Urinary bladder (tissue), 4 donors: ENCODE measurements around the gene ABHD14A. TPM values are rescaled to one million over a fixed set of nuclear protein-coding genes. Genes with fewer than 3 reads are reported as not detected.
A peak's percentile ranks its signal among the peaks of the same experiment; 100 is the strongest.

ENCODE experiments used
- DNase-seq: peaks from one replicate; pipeline ENCODE4 v3.0.0-alpha.2; 2015; ENCODE audit errors: extremely low spot score
- H3K27ac ChIP-seq: one replicate; pipeline ENCODE4 v1.5.1; 2013; ENCODE audit warnings: low read depth, mild to moderate bottlenecking, moderate library complexity
- H3K36me3 ChIP-seq: one replicate; pipeline ENCODE4 v1.6.1; 2013; ENCODE audit warnings: mild to moderate bottlenecking, moderate library complexity; ENCODE audit not compliant: insufficient read depth
- H3K4me1 ChIP-seq: one replicate; pipeline ENCODE4 v1.6.1; 2013; ENCODE audit warnings: mild to moderate bottlenecking, moderate library complexity; ENCODE audit not compliant: insufficient read depth
- H3K4me3 ChIP-seq: one replicate; pipeline ENCODE4 v1.5.1; 2013; ENCODE audit warnings: low read depth, low read length
- WGBS: extraction: QIAGEN DNeasy Blood & Tissue Kit; methylation state at CpG from one replicate; pipeline ENCODE4 v1.1.7; 2013; 5-methylcytosine and 5-hydroxymethylcytosine counted together
- polyA plus RNA-seq: library from polyadenylated mRNA; stranded (reverse); fragments of 200-250 nt; gene quantifications from one replicate; pipeline ENCODE4 v1.2.3, GENCODE V29; 2013
- total RNA-seq: library from RNA; depleted of rRNA; stranded (reverse); fragments of >200 nt; gene quantifications from one replicate; pipeline ENCODE4 v1.2.3, GENCODE V29; 2014
- donor health status: healthy with polysubstance abuse.
- donor health status: healthy.

Gene ABHD14A
- total and polyA plus RNA-seq, 2 donors = 13.0 to 31.5 TPM

DNA sequence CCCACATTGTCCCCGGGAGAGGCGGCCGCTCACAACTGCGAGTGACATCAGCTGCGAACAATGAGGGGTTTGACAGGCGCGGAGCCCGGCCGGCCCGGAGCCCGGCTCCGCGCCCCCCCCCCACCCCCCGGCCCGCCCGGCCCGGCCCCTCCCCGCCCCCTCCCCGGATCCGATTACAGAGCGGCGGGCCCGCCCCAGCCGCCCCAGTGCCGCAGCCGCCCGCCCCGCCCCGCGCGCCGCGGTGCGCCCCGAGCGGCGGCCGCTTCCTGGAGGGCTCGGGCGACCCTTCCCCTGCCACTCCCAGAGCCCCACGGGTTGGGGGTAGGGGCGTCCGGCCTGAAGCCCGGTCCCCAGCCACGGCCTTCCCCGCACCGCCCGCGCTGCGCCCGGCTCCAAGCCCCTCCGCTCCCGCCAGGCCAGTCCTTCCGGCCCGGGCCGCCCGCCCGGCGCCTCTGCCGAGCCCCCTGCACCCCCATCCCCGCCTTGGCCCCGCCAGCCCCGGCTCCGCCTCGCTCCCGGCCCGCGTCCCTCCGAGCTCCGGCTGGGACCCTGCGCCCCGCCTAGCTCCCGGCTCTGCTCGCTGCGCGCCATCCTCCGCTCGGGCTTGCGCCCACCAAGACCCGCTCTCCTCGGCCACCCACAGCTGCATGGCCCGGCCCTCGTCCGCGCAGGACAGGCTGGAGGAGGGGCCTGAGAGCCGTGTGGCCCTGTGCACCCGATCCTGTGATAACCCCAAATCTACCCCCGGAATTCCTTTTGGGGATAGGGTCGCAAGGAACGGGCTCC is 7.3 kb upstream of the ABHD14A start, which contains the start of gene PCBP4:
PCBP4 (minus strand) TSS at position 71 of the 786 bp plus-strand sequence. CDS start 6,214 bp downstream, outside the sequence.
- Histone ChIP-seq H3K27ac (peak within 1 kb of the TSS; percentile 88), H3K4me3 (peak within 1 kb of the TSS; percentile 75), H3K36me3 (no peaks in the 10 kb centered on the region), H3K4me1 (no peaks in the 10 kb centered on the region)
- WGBS = under 1% methylated on average over 89 of the region's 90 CpGs
- no peak for DNase-seq

DNA sequence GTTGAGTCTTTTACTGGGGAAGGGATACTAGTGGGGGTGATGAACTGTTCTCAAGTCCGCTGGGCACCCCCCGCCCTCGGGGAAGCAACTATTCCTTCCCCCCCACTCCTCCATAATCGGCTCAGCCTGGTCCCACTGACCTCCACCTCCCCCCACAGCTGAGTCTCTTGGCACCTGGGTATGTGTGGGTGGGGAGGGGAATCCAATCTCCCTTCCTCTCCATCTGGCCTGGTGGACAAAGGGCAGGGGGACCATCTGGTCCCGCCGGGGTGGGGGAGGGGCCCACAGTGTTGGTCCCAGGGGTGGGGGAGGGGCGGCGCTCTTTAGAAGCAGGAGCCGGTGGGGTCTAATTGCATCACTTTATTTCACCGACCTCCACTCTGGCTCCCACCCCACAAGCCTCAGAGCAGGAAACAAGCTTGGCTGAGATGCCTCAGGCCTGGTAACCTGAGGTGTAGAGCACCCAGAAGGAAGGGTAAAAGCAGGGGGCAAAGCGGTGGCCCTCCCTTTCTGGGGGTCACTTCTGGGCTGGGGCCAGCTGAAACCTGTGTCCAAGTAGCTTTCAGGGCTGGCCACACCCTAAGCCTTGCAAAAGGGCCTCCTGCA is 6.6 kb upstream of the ABHD14A start:
- 11% methylated on average over 11 of the region's 11 CpGs for WGBS
- Histone ChIP-seq H3K4me3 (peak overlapping the region; percentile 75), H3K36me3 (no peaks in the 10 kb centered on the region), H3K27ac (peak overlapping the region; percentile 88), H3K4me1 (no peaks in the 10 kb centered on the region)
- DNase-seq = no peak

DNA sequence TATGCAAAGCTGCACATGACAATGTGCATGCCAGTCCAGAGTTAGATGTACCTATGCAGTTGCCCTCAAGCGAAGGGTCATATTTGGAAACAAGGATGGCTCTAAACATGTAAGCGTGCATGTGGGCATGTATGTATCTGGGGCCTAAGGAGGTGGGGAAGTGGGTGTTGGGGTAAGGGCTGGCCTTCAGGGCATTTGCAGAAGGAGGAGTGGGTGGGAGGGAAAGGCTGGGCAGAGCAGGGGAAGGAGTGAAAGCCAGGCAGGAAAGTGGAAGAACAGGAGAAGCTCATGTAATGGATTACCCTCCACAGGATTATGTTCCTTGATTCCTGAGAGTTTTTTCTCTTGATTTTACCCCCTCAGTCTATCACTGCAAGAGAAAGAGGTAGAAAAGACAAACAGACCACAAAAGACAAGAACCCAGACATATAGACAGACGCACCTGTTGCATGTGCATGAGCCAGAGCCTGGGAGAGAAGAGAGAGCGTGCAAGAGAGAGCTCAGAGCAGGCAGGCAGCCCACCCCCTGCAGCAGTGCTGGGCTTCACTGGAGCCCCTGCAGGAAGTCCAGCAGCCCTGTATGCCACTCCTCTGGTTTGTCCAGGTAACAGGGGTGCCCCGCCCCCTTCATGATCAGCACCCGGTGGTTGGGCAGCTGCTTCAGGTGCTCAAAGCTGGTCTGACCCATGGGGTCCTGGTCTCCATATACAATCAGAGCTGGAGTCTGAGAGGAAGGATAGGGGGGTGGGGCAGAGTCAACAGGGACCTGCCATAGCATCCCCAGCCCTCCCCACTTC is 5.8 kb upstream of the ABHD14A start:
- Histone ChIP-seq H3K4me1 (no peaks in the 10 kb centered on the region), H3K27ac (no peak overlapping the region), H3K4me3 (no peak overlapping the region), H3K36me3 (no peaks in the 10 kb centered on the region)
- 83% methylated on average over 6 of the region's 6 CpGs for WGBS
- no peak for DNase-seq

GRCh38 chr3:51969841-51970240 is 5.0 kb upstream of the ABHD14A start:
- DNase-seq = no peak
- no peak overlapping the region for H3K27ac ChIP-seq
- WGBS = 74% methylated on average over 4 of the region's 4 CpGs
- H3K4me3 ChIP-seq = no peak overlapping the region
- H3K36me3 ChIP-seq = no peaks in the 10 kb centered on the region
- no peaks in the 10 kb centered on the region for H3K4me1 ChIP-seq

DNA sequence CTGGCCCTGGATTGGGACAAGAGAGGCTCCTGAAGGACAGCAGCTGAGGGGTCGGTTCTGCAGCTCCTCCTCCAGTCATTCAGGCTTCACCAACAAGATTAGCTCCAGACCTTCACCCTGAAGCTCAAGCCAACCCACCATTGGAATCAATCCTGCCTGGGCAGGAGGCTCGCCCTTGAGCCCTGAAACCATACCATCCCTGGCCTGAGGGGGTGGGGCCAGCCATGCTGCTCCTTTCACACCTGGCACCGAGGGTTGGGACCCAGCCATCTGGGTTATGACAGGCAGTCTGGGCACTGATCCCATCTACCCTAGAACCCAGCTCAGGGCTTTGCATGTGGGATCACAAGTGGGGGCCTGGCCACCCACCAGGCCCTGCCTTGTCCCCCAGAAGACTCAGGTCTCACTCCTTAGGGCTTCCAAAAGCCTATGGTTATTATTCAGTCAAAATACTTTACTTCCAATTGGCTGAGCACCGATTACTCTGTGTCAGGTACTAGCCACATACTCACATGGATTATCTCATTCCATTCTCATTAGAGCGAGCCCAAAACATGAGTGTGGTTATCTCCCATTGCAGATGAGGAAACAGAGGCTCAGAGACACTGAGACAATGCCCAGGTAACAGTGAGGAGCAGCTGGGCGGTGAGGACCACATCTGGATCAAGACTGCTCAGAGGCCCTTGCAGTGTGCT is 4.1 kb upstream of the ABHD14A start:
- 77% methylated on average over 6 of the region's 6 CpGs for WGBS
- DNase-seq = no peak
- Histone ChIP-seq H3K36me3 (no peaks in the 10 kb centered on the region), H3K27ac (no peak overlapping the region), H3K4me3 (no peak overlapping the region), H3K4me1 (no peaks in the 10 kb centered on the region)

DNA sequence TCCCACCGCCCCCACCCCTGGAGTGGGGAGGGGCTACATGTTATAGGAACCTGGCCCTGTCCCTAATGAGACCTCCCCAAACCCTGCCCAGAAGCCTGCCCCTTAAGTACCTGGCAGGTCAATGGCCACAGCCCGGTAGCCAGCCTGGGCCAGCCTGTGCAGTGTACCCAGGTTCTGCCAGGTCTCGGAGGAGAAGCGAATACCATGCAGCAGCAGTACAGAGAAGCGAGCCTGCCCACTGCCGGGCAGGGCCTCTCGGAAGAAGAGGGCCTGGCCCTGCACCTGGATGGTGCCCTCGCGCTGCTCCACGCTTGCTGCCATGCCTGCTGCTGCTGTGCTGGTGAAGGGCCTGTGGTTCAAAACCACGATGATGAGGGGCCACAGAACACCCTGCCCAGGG is 3.5 kb upstream of the ABHD14A start:
- Histone ChIP-seq H3K4me3 (no peak overlapping the region), H3K27ac (no peak overlapping the region), H3K4me1 (no peaks in the 10 kb centered on the region), H3K36me3 (no peaks in the 10 kb centered on the region)
- 92% methylated on average over 11 of the region's 11 CpGs for WGBS
- no peak for DNase-seq

DNA sequence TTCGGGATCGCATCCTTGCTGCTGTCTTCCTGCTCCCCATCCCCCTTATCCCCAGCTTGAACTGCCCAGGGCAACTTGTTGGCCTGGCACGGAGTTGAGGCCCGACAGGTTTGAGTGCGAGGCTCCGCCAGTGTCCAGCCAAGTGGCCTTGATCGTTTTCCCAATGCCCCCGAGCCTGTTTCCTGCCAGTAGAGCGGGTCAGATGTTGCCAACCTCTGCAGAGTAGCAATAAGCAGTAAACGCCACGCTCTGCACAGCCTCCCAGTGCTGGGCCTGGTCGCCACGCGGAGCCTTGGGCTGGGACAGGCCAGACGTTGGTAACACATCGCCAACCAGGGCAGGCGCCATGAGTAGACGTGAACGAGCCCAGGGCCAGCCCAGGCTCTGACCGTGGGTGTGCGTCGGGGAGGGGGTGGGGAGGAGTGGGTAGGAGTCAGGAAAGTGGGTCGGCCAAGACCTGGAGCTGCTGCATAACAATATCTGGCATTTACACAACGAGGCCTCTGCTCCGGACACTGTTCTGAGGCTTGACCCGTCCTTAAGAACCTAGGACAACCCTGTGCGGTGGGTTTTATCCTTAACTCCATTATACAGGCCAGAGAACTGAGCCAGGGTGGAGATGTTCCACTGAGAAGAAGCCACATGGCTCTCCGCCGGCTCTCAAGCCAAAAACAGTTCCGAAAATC is 444 bp upstream of the ABHD14A start:
- DNase-seq = no peak
- no peaks in the 10 kb centered on the region for H3K36me3 ChIP-seq
- 16% methylated on average over 30 of the region's 30 CpGs for WGBS
- no peaks in the 10 kb centered on the region for H3K4me1 ChIP-seq
- H3K4me3 ChIP-seq = peak overlapping the region; percentile 58
- peak overlapping the region; percentile 73 for H3K27ac ChIP-seq

- 26% methylated on average over 46 of the region's 46 CpGs for WGBS
- no peaks in the 10 kb centered on the region for H3K4me1 ChIP-seq
- H3K36me3 ChIP-seq = no peaks in the 10 kb centered on the region
- H3K27ac ChIP-seq = peak overlapping the region; percentile 51
- no peak overlapping the region for H3K4me3 ChIP-seq
- no peak for DNase-seq
Observed at GRCh38 chr3:51975852-51976549, 1.1 kb downstream of the ABHD14A start.

DNA sequence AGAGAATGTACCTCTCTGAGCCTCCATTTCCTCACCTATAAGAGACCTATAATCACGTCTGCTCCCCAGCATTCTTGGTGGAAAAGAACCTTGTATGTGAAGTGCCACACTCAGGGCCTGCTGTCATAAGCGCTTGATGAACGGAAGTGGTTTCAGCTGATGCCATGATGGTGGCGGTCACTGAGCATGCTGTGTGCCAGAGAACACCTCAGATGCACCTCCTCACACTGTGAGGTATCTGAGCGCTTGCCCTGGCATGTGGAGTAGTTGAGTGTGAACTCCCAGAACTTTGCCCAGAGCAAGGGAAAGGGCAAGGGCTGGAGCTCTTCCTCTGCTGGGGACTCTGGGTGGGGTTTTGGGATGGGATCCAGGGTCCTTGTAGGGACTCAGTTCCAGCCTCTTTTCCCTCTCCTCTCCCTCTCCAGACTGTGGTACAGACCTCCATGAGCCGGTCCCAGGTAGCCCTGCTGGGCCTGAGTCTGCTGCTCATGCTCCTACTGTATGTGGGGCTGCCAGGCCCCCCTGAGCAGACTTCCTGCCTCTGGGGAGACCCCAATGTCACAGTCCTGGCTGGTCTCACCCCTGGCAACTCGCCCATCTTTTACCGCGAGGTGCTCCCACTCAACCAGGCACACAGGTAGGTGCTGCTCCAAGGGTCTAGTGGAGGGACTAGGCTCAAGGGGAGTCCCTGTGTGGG is 2.7 kb downstream of the ABHD14A start:
- H3K4me1 ChIP-seq = no peaks in the 10 kb centered on the region
- WGBS = 90% methylated on average over 9 of the region's 9 CpGs
- H3K4me3 ChIP-seq = no peak overlapping the region
- DNase-seq = no peak
- no peak overlapping the region for H3K27ac ChIP-seq
- H3K36me3 ChIP-seq = no peaks in the 10 kb centered on the region

- no peaks in the 10 kb centered on the region for H3K4me1 ChIP-seq
- no peaks in the 10 kb centered on the region for H3K36me3 ChIP-seq
- H3K27ac ChIP-seq = no peak overlapping the region
- DNase-seq = no peak
- no peak overlapping the region for H3K4me3 ChIP-seq
- WGBS = 78% methylated on average over 4 of the region's 4 CpGs
Observed at GRCh38 chr3:51978143-51978502, 3.3 kb downstream of the ABHD14A start.

DNA sequence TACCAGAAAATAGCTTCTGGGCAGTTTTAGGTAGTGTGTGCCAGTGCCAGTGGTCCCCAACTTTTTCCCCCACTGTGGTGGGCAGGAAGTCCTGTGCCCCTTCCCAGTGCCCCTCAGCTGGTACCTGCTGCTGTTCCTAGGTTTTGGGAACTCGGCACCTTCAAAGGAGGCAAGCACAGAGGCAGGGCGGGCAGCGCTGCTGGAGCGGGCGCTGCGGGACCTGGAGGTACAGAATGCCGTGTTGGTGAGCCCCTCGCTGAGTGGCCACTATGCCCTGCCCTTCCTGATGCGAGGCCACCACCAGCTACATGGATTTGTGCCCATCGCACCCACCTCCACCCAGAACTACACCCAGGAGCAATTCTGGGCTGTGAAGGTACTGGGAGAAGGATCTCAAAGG is 5.4 kb downstream of the ABHD14A start:
- Histone ChIP-seq H3K36me3 (no peaks in the 10 kb centered on the region), H3K4me1 (no peaks in the 10 kb centered on the region), H3K27ac (no peak overlapping the region), H3K4me3 (no peak overlapping the region)
- 96% methylated on average over 10 of the region's 10 CpGs for WGBS
- DNase-seq = no peak

DNA sequence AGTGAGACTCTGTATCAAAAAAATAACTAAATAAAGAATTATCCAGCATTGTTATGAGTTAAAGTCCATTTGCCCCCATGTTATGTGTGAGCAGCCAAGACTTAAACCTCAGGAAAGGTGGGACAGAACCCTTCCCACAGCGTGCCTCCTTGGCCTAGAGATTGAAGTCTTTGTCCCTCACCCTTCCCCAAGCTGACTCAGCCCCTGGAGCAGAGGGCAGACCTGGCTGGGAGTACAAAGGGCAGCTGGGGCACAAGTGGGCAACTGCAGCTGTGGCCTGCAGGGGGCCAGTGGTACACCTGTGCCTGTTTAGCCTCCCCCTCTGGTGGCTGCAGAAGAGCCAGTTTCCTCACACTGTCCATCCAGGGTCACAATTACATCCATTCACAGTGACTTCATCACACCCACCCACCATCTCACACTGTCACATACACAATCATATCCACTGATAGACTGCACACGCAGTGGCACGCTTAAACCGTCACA is 7.5 kb downstream of the ABHD14A start:
- no peaks in the 10 kb centered on the region for H3K4me1 ChIP-seq
- no peak for DNase-seq
- 9% methylated on average over 4 of the region's 4 CpGs for WGBS
- H3K36me3 ChIP-seq = no peaks in the 10 kb centered on the region
- H3K4me3 ChIP-seq = peak overlapping the region; percentile 42
- H3K27ac ChIP-seq = peak overlapping the region; percentile 97
